Measurements from ENCODE around the gene GIPC3. TPM values are rescaled to one million over a fixed set of nuclear protein-coding genes. Genes with fewer than 3 reads are reported as not detected.

GIPC3 gene
- total and polyA plus RNA-seq, 2 experiments from 2014 or later, result 0.48 to 0.59 TPM

GRCh38 chr19:3591876-3592613 is 6.8 kb downstream of the GIPC3 start (continued):
- TF ChIP-seq REST (IDR thresholded peaks at IDR 0.05; ENCODE audit: unreplicated experiment), result no peak
- no peak for TF ChIP-seq ETS1 (IDR thresholded peaks at IDR 0.05)
- no peak for TF ChIP-seq CREB1 (CRISPR knock-in tag; IDR thresholded peaks at IDR 0.05; ENCODE audit: low read depth)
- no peak for TF ChIP-seq ZNF331 (CRISPR knock-in tag; IDR thresholded peaks at IDR 0.05; ENCODE audit: low read depth)
- no peak for TF ChIP-seq STAT1 (IDR thresholded peaks at IDR 0.05; ENCODE audit: unreplicated experiment)
- no peak for TF ChIP-seq EZH2phosphoT487 (IDR thresholded peaks at IDR 0.05; ENCODE audit: unreplicated experiment)

- Mint-ChIP-seq H3K9me3 (peaks cover 17% of the 10 kb centered on the region), H3K4me1 (no peaks in the 10 kb centered on the region), H3K27ac (no peak overlapping the region), H3K4me3 (no peak overlapping the region), H3K27me3 (ENCODE audit: insufficient read depth, low read depth, poor library complexity) (peaks cover 6% of the 10 kb centered on the region), H3K36me3 (ENCODE audit: low read depth) (peaks cover 3% of the 10 kb centered on the region; the same call in 2 of the 3 replicates)
- H3K4me3 ChIP-seq, result no peak overlapping the region
- no peak for TF ChIP-seq JUNB (IDR thresholded peaks at IDR 0.05; ENCODE audit: unreplicated experiment)
- TF ChIP-seq, protein P1, sequence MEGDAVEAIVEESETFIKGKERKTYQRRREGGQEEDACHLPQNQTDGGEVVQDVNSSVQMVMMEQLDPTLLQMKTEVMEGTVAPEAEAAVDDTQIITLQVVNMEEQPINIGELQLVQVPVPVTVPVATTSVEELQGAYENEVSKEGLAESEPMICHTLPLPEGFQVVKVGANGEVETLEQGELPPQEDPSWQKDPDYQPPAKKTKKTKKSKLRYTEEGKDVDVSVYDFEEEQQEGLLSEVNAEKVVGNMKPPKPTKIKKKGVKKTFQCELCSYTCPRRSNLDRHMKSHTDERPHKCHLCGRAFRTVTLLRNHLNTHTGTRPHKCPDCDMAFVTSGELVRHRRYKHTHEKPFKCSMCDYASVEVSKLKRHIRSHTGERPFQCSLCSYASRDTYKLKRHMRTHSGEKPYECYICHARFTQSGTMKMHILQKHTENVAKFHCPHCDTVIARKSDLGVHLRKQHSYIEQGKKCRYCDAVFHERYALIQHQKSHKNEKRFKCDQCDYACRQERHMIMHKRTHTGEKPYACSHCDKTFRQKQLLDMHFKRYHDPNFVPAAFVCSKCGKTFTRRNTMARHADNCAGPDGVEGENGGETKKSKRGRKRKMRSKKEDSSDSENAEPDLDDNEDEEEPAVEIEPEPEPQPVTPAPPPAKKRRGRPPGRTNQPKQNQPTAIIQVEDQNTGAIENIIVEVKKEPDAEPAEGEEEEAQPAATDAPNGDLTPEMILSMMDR (conservative IDR thresholded peaks at IDR 0.05; ENCODE audit: low read depth in 2 of 2), result peak; percentile 51 to 70
- H3F3A ChIP-seq (replicated peaks; ENCODE audit: low read depth), result peaks cover 6% of the 10 kb centered on the region; the same call in 1 of the 2 replicates
- DNase-seq (ENCODE audit: low spot score) (peak; percentile 75), ATAC-seq (peak; percentile 95)
- H4K20me1 ChIP-seq (replicated peaks; ENCODE audit: insufficient read depth), result no peaks in the 10 kb centered on the region
- H3K27ac ChIP-seq (ENCODE audit: low read depth), result no peak overlapping the region
- H3K36me3 ChIP-seq (ENCODE audit: insufficient read depth), result no peaks in the 10 kb centered on the region
- no peaks in the 10 kb centered on the region for H3K79me2 ChIP-seq (replicated peaks; ENCODE audit: insufficient read depth)
- no peaks in the 10 kb centered on the region for H3K9me2 ChIP-seq (ENCODE audit: insufficient read depth)
- no peak overlapping the region for H2AFZ ChIP-seq
- no peak overlapping the region for H3K4me2 ChIP-seq
- H3K27me3 ChIP-seq (ENCODE audit: insufficient read depth), result peaks cover 10% of the 10 kb centered on the region
- H3K4me1 ChIP-seq (ENCODE audit: insufficient read depth), result no peaks in the 10 kb centered on the region
Measured at GRCh38 chr19:3593156-3593555, 7.9 kb downstream of the GIPC3 start.
